Measurements from ENCODE around the gene TMEM109. TPM values are rescaled to one million over a fixed set of nuclear protein-coding genes. Genes with fewer than 3 reads are reported as not detected.

The TMEM109 gene
- polyA plus RNA-seq, 2 of the 4 experiments (the other 2 are of a cell fraction) = 40.9 to 93.0 TPM

GRCh38 chr11:60902625-60903024 lies 11.3 kb upstream of the TMEM109 start (continued):
- TF ChIP-seq RAD21 (conservative IDR thresholded peaks at IDR 0.05 in 1 of 2, IDR thresholded peaks at IDR 0.05 in 1 of 2) (no peak), ZNF302 (CRISPR knock-in tag; IDR thresholded peaks at IDR 0.05) (no peak), ZFP36 (IDR thresholded peaks at IDR 0.05; ENCODE audit: borderline replicate concordance, partially characterized antibody) (no peak)

- POLR2A ChIA-PET = interaction anchor here (1.0 to 1.1 kb wide), 2 partner anchors 9 to 18 kb away, joined by 3 to 4 read pairs; partner anchors contain the start of gene TMEM109
- WGBS (ENCODE audit: missing lambda C conversion rate) = 62% methylated on average over 6 of the region's 6 CpGs
These were observed 8.9 kb upstream of the TMEM109 start for GRCh38 chr11:60905047-60905446.

GRCh38 chr11:60905551-60906113 lies 8.3 kb upstream of the TMEM109 start:
- no peaks in the 10 kb centered on the region for H3K9me3 ChIP-seq
- peak overlapping the region; percentile 95 for H3K4me2 ChIP-seq
- POLR2A ChIA-PET = interaction anchor here (0.6 to 1.1 kb wide), 3 partner anchors 8 to 18 kb away, joined by 3 to 4 read pairs (median 3); partner anchors contain the start of gene TMEM109
- 16% methylated on average over 16 of the region's 16 CpGs for WGBS (ENCODE audit: missing lambda C conversion rate)
- peak overlapping the region; percentile 97 for H3K4me3 ChIP-seq
- peak overlapping the region; percentile 90 to 97 for H3K27ac ChIP-seq
- H3K4me1 ChIP-seq = peaks cover 12% of the 10 kb centered on the region
- ATAC-seq = peak in 1 of 2 experiments; percentile 33; a peak in 3 of 6 replicates
- CTCF ChIA-PET = interaction anchor here (1.1 to 12.7 kb wide), 6 partner anchors 8 to 281 kb away, joined by 4 to 153 read pairs (median 6); partner anchors contain the start of gene TMEM109
- DNase-seq (ENCODE audit: low read depth in 1 of 2, low spot score in 1 of 2) = no peak
- FAIRE-seq = no peak
- TF ChIP-seq NR3C1 (IDR thresholded peaks at IDR 0.05) (no peak), USF2 (IDR thresholded peaks at IDR 0.05) (peak; percentile 44; the same call in 1 of the 2 replicates), FOSB (CRISPR knock-in tag; IDR thresholded peaks at IDR 0.05) (no peak)

More at GRCh38 chr11:60905047-60905446, 8.9 kb upstream of the TMEM109 start:
- no peak for DNase-seq (ENCODE audit: low read depth in 1 of 2, low spot score in 1 of 2)
- Histone ChIP-seq H3K4me2 (peak overlapping the region; percentile 95), H3K4me3 (peak overlapping the region; percentile 97), H3K9me3 (no peaks in the 10 kb centered on the region), H3K27ac (peak overlapping the region in 1 of 2 experiments; percentile 97; a peak in 3 of 6 replicates), H3K4me1 (peaks cover 12% of the 10 kb centered on the region)
- ATAC-seq = no peak
- CTCF ChIA-PET = interaction anchor here (1.3 to 12.7 kb wide), 6 partner anchors 8 to 282 kb away, joined by 4 to 153 read pairs (median 8); partner anchors contain the start of gene TMEM109
- FAIRE-seq = no peak
- no peak for TF ChIP-seq RAD21 (conservative IDR thresholded peaks at IDR 0.05 in 1 of 2, IDR thresholded peaks at IDR 0.05 in 1 of 2)

GRCh38 chr11:60906132-60906972 lies 7.6 kb upstream of the TMEM109 start, which contains the start of gene PRPF19:
Gene PRPF19, minus strand, starts transcription at chr11:60906585. Its CDS starts 203 bp downstream, at chr11:60906382.
- under 1% methylated on average over 47 of the region's 75 CpGs for WGBS (ENCODE audit: missing lambda C conversion rate)
- Histone ChIP-seq H3K4me2 (peak within 1 kb of the TSS; percentile 95), H3K4me1 (peaks cover 12% of the 10 kb centered on the region), H3K27ac (peak within 1 kb of the TSS; percentile 90 to 97), H3K9me3 (no peaks in the 10 kb centered on the region), H3K4me3 (peak within 1 kb of the TSS; percentile 97)
- ChIA-PET CTCF (interaction anchor here (1.0 to 12.7 kb wide), 6 partner anchors 9 to 281 kb away, joined by 3 to 153 read pairs (median 5); no protein-coding TSS in a partner anchor), POLR2A (interaction anchor here (0.6 kb wide), 1 partner anchor 9 kb away, joined by 3 read pairs; no protein-coding TSS in a partner anchor)
- no peak for FAIRE-seq
- peak; percentile 91 to 98 for ATAC-seq
- peak; percentile 93 to 96 for DNase-seq (ENCODE audit: low read depth in 1 of 2, low spot score in 1 of 2)
- TF ChIP-seq HEYL (CRISPR knock-in tag; IDR thresholded peaks at IDR 0.05) = no peak
- TF ChIP-seq CBX8 (IDR thresholded peaks at IDR 0.05) = no peak
- TF ChIP-seq KDM5A (IDR thresholded peaks at IDR 0.05) = peak; percentile 41; the same call in 1 of the 2 replicates
- peak; percentile 25; the same call in 1 of the 2 replicates for TF ChIP-seq GATA3 (IDR thresholded peaks at IDR 0.05; ENCODE audit: borderline replicate concordance)
- TF ChIP-seq CHD4 (IDR thresholded peaks at IDR 0.05; ENCODE audit: borderline replicate concordance) = no peak
- no peak for TF ChIP-seq TP53 (CRISPR knock-in tag; IDR thresholded peaks at IDR 0.05)
- no peak for TF ChIP-seq RCOR1 (IDR thresholded peaks at IDR 0.05; ENCODE audit: low read depth, low read length)
- TF ChIP-seq ZSCAN20 (CRISPR knock-in tag; IDR thresholded peaks at IDR 0.05) = no peak
- peak; percentile 77 to 81; a peak in 4 of 5 replicates for TF ChIP-seq JUN (IDR thresholded peaks at IDR 0.05)
- no peak for TF ChIP-seq MAZ (IDR thresholded peaks at IDR 0.05; ENCODE audit: borderline replicate concordance, low read depth, low read length)
- TF ChIP-seq NFE2L2 (conservative IDR thresholded peaks at IDR 0.05; ENCODE audit: low read length) = no peak
- no peak for TF ChIP-seq ZC3H11A (IDR thresholded peaks at IDR 0.05)
- no peak for TF ChIP-seq HOXA7 (CRISPR knock-in tag; IDR thresholded peaks at IDR 0.05)
- TF ChIP-seq RARB (CRISPR knock-in tag; IDR thresholded peaks at IDR 0.05) = no peak
- TF ChIP-seq ESRRA (IDR thresholded peaks at IDR 0.05; ENCODE audit: borderline replicate concordance, low read length) = no peak
- no peak for TF ChIP-seq PBX3 (IDR thresholded peaks at IDR 0.05)
- TF ChIP-seq PHF8 (IDR thresholded peaks at IDR 0.05; ENCODE audit: borderline replicate concordance, low read depth) = peak; percentile 83; the same call in 1 of the 2 replicates
- no peak for TF ChIP-seq NR3C1 (IDR thresholded peaks at IDR 0.05)
- no peak for TF ChIP-seq FOSL2 (IDR thresholded peaks at IDR 0.05)
- TF ChIP-seq FOSL2 (CRISPR knock-in tag; IDR thresholded peaks at IDR 0.05) = no peak
- TF ChIP-seq MAX (IDR thresholded peaks at IDR 0.05) = peak; percentile 92
- TF ChIP-seq NPAS2 (CRISPR knock-in tag; IDR thresholded peaks at IDR 0.05; ENCODE audit: borderline replicate concordance) = no peak
- TF ChIP-seq CHD2 (IDR thresholded peaks at IDR 0.05; ENCODE audit: low read length, partially characterized antibody) = peak; percentile 42
- TF ChIP-seq JUNB (IDR thresholded peaks at IDR 0.05) = no peak
